H9 (cell line): ENCODE data around the gene NME8. TPM values are rescaled to one million over a fixed set of nuclear protein-coding genes. Genes with fewer than 3 reads are reported as not detected.

Source experiments
- DNase-seq: peaks from one replicate; pipeline ENCODE4 v3.0.0-alpha.2; 2017
- H2AFZ ChIP-seq: one replicate; pipeline ENCODE4 v1.6.1; 2013; ENCODE audit warnings: mild to moderate bottlenecking, low read length, control low read depth, moderate library complexity
- H2AK5ac ChIP-seq: 2 replicates; pipeline ENCODE4 v1.6.1; 2013; ENCODE audit warnings: low read length, control low read depth, mixed read lengths; ENCODE audit not compliant: insufficient read length
- H2BK120ac ChIP-seq: one replicate; pipeline ENCODE4 v1.6.1; 2013; ENCODE audit warnings: low read depth, mild to moderate bottlenecking, low read length, control low read depth, inconsistent platforms; ENCODE audit not compliant: poor library complexity, severe bottlenecking
- H2BK12ac ChIP-seq: 2 replicates; pipeline ENCODE4 v1.6.1; 2013; ENCODE audit warnings: low read length, control low read depth, mixed read lengths, low read depth; ENCODE audit not compliant: insufficient read length
- H2BK15ac ChIP-seq: 2 replicates; pipeline ENCODE4 v1.6.1; 2013; ENCODE audit warnings: low read depth, low read length, control low read depth
- H2BK20ac ChIP-seq: one replicate; pipeline ENCODE4 v1.6.1; 2013; ENCODE audit warnings: low read depth, mild to moderate bottlenecking, low read length, control low read depth, inconsistent platforms; ENCODE audit not compliant: poor library complexity, severe bottlenecking
- H2BK5ac ChIP-seq: 2 replicates; pipeline ENCODE4 v1.6.1; 2013; ENCODE audit warnings: low read length, control low read depth, mixed read lengths; ENCODE audit not compliant: insufficient read length
- H3K14ac ChIP-seq: 2 replicates; pipeline ENCODE4 v1.6.1; 2013; ENCODE audit warnings: low read length, control low read depth; ENCODE audit not compliant: insufficient read depth
- H3K18ac ChIP-seq: 2 replicates; pipeline ENCODE4 v1.6.1; 2013; ENCODE audit warnings: low read depth, mild to moderate bottlenecking, mixed read lengths, low read length, control low read depth; ENCODE audit not compliant: insufficient read length
- H3K23ac ChIP-seq: 2 replicates; pipeline ENCODE4 v1.6.1; 2013; ENCODE audit warnings: low read length, control low read depth, mixed read lengths, low read depth; ENCODE audit not compliant: insufficient read length
- H3K23me2 ChIP-seq: 2 replicates; pipeline ENCODE4 v1.6.1; 2013; ENCODE audit warnings: low read depth, mild to moderate bottlenecking, mixed read lengths, low read length, control low read depth; ENCODE audit not compliant: insufficient read length, poor library complexity, severe bottlenecking
- H3K27ac ChIP-seq: 2 replicates; pipeline ENCODE4 v1.5.1; 2013; ENCODE audit warnings: low read length, control low read depth, mixed read lengths, low read depth; ENCODE audit not compliant: insufficient read length
- H3K27me3 ChIP-seq: 2 replicates; pipeline ENCODE4 v1.6.1; 2013; ENCODE audit warnings: low read length, control low read depth, inconsistent platforms; ENCODE audit not compliant: insufficient read depth
- H3K4ac ChIP-seq: 2 replicates; pipeline ENCODE4 v1.6.1; 2013; ENCODE audit warnings: low read depth, mild to moderate bottlenecking, control low read depth, inconsistent platforms, low read length, moderate library complexity
- H3K4me1 ChIP-seq: 2 replicates; pipeline ENCODE4 v1.6.1; 2013; ENCODE audit warnings: low read length, control low read depth, inconsistent platforms; ENCODE audit not compliant: insufficient read depth
- H3K4me2 ChIP-seq: 2 replicates; pipeline ENCODE4 v1.6.1; 2013; ENCODE audit warnings: low read length, control low read depth, mixed read lengths; ENCODE audit not compliant: insufficient read length, insufficient read depth
- H3K56ac ChIP-seq: 2 replicates; pipeline ENCODE4 v1.6.1; 2013; ENCODE audit warnings: low read depth, mild to moderate bottlenecking, mixed read lengths, low read length, control low read depth; ENCODE audit not compliant: insufficient read length
- H3K79me1 ChIP-seq: 2 replicates; pipeline ENCODE4 v1.6.1; 2013; ENCODE audit warnings: low read depth, mild to moderate bottlenecking, moderate library complexity, low read length, control low read depth, inconsistent platforms; ENCODE audit not compliant: insufficient read depth, poor library complexity, severe bottlenecking
- H3K79me2 ChIP-seq: 2 replicates; pipeline ENCODE4 v1.6.1; 2013; ENCODE audit warnings: low read length, control low read depth, inconsistent platforms; ENCODE audit not compliant: insufficient read depth
- H3K9ac ChIP-seq: 2 replicates; pipeline ENCODE4 v1.6.1; 2013; ENCODE audit warnings: low read length, control low read depth, mixed read lengths; ENCODE audit not compliant: insufficient read length; ENCODE audit errors: extremely low read depth
- H3K9me3 ChIP-seq: one replicate; pipeline ENCODE4 v1.6.1; 2013; ENCODE audit warnings: low read depth, low read length, inconsistent platforms; ENCODE audit not compliant: control insufficient read depth
- H3T11ph ChIP-seq: one replicate; pipeline ENCODE4 v1.6.1; 2013; ENCODE audit warnings: mild to moderate bottlenecking, low read length, control low read depth, inconsistent platforms
- H4K20me1 ChIP-seq: one replicate; pipeline ENCODE4 v1.6.1; 2013; ENCODE audit not compliant: control insufficient read depth, insufficient read length, insufficient read depth
- H4K5ac ChIP-seq: 2 replicates; pipeline ENCODE4 v1.6.1; 2013; ENCODE audit warnings: low read depth, mild to moderate bottlenecking, mixed read lengths, low read length, control low read depth; ENCODE audit not compliant: insufficient read length
- H4K8ac ChIP-seq: replicated peaks from 2 replicates; pipeline ENCODE4 v1.6.1; 2013; ENCODE audit warnings: low read length, control low read depth, mixed read lengths, low read depth; ENCODE audit not compliant: insufficient read length
- H4K91ac ChIP-seq: 2 replicates; pipeline ENCODE4 v1.6.1; 2013; ENCODE audit warnings: low read depth, mild to moderate bottlenecking, moderate library complexity, mixed read lengths, low read length, control low read depth; ENCODE audit not compliant: insufficient read length
- H3K27ac Mint-ChIP-seq, 3 experiments: 2 replicates in 2 of 3; 3 replicates in 1 of 3; pipeline ENCODE4 v1.8.0; 2020 to 2021; ENCODE audit warnings: mixed read lengths in 3 of 3, mild to moderate bottlenecking in 1 of 3, moderate library complexity in 1 of 3
- H3K27me3 Mint-ChIP-seq: 2 replicates; pipeline ENCODE4 v1.8.0; 2021; ENCODE audit warnings: low read depth, mild to moderate bottlenecking, moderate library complexity, mixed read lengths
- H3K36me3 Mint-ChIP-seq, 3 experiments: 2 replicates in 2 of 3; 3 replicates in 1 of 3; pipeline ENCODE4 v1.8.0; 2020 to 2021; ENCODE audit warnings: low read depth in 3 of 3, mixed read lengths in 3 of 3; ENCODE audit not compliant: insufficient read depth in 1 of 3
- H3K4me1 Mint-ChIP-seq, 2 experiments: 2 replicates each; pipeline ENCODE4 v1.8.0; 2020; ENCODE audit warnings: mixed read lengths in 2 of 2
- H3K4me3 Mint-ChIP-seq, 2 experiments: 2 replicates in 1 of 2; 3 replicates in 1 of 2; pipeline ENCODE4 v1.8.0; 2020 to 2021; ENCODE audit warnings: mild to moderate bottlenecking in 2 of 2, mixed read lengths in 2 of 2, moderate library complexity in 1 of 2
- H3K9me3 Mint-ChIP-seq, 2 experiments: 2 replicates in 1 of 2; 3 replicates in 1 of 2; pipeline ENCODE4 v1.8.0; 2020; ENCODE audit warnings: mild to moderate bottlenecking in 2 of 2, mixed read lengths in 2 of 2, moderate library complexity in 1 of 2
- WGBS: extraction: QIAGEN DNeasy Blood & Tissue Kit; methylation state at CpG from one replicate; pipeline ENCODE4 v1.1.7; 2013; ENCODE audit warnings: missing lambda C conversion rate, low lambda C conversion rate, mixed read lengths; ENCODE audit not compliant: insufficient read length; ENCODE audit errors: extremely low coverage; 5-methylcytosine and 5-hydroxymethylcytosine counted together
- total RNA-seq: library from RNA; stranded (reverse); gene quantifications from 2 replicates; pipeline ENCODE4 v1.2.1, GENCODE V29; 2021
- TF ChIP-seq, protein P1 (sequence below): fragments of 200-600 bp; sonication (generic); conservative IDR thresholded peaks from 3 replicates; pipeline ENCODE4 v1.8.0; 2021; ENCODE audit warnings: antibody characterized with exemption, mild to moderate bottlenecking

The NME8 gene
- total RNA-seq, 1 experiment from 2014 or later, result 0.33 TPM

DNA sequence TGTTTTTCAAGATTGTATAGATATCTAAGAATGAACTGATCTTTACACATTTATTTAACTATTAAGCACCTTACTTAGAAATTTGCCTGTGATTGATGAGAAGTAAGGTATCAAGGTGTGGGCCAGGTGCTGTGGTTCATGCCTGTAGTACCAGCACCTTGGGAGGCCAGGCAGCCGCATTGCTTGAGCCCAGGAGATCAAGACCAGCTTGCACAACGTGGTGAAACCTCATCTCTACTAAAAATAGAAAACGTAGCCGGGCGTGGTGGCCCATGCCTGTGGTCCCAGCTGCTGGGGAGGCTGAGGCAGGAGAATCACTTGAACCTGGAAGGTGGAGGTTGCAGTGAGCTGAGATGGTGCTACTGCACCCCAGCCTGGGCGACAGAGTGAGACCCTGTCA lies 33.7 kb downstream of the NME8 start:
- TF ChIP-seq, protein P1, sequence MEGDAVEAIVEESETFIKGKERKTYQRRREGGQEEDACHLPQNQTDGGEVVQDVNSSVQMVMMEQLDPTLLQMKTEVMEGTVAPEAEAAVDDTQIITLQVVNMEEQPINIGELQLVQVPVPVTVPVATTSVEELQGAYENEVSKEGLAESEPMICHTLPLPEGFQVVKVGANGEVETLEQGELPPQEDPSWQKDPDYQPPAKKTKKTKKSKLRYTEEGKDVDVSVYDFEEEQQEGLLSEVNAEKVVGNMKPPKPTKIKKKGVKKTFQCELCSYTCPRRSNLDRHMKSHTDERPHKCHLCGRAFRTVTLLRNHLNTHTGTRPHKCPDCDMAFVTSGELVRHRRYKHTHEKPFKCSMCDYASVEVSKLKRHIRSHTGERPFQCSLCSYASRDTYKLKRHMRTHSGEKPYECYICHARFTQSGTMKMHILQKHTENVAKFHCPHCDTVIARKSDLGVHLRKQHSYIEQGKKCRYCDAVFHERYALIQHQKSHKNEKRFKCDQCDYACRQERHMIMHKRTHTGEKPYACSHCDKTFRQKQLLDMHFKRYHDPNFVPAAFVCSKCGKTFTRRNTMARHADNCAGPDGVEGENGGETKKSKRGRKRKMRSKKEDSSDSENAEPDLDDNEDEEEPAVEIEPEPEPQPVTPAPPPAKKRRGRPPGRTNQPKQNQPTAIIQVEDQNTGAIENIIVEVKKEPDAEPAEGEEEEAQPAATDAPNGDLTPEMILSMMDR, result no peak
- no peak overlapping the region for H3K27ac Mint-ChIP-seq
- H2BK120ac ChIP-seq, result no peak overlapping the region

More for the DNA sequence above, 33.7 kb downstream of the NME8 start:
- Histone ChIP-seq H2BK15ac (no peak overlapping the region), H3K14ac (no peak overlapping the region), H3K18ac (no peak overlapping the region), H4K5ac (no peak overlapping the region), H3K9me3 (no peaks in the 10 kb centered on the region), H3K27ac (no peak overlapping the region), H3K4me1 (peaks cover 4% of the 10 kb centered on the region; the same call in 1 of the 2 replicates), H2BK5ac (no peak overlapping the region), H4K20me1 (no peaks in the 10 kb centered on the region), H2BK20ac (no peak overlapping the region), H3K79me1 (no peaks in the 10 kb centered on the region), H4K8ac (no peak overlapping the region), H3K9ac (no peak overlapping the region), H3K27me3 (no peaks in the 10 kb centered on the region), H3K56ac (no peak overlapping the region), H3K23ac (no peak overlapping the region), H3K79me2 (no peaks in the 10 kb centered on the region), H3K4me2 (no peak overlapping the region), H2BK12ac (no peak overlapping the region), H3K4ac (no peak overlapping the region), H2AFZ (no peak overlapping the region), H2AK5ac (no peak overlapping the region), H3T11ph (no peak overlapping the region), H4K91ac (no peak overlapping the region), H3K23me2 (no peaks in the 10 kb centered on the region)
- Mint-ChIP-seq H3K36me3 (no peaks in the 10 kb centered on the region), H3K27me3 (no peaks in the 10 kb centered on the region), H3K4me3 (no peak overlapping the region), H3K9me3 (no peaks in the 10 kb centered on the region), H3K4me1 (peaks cover 3 to 5% of the 10 kb centered on the region in 2 experiments; a peak in 3 of 4 replicates)
- WGBS, result no CpG with 5 or more reads among the region's 6 CpGs
- DNase-seq, result no peak
